ENCODE measurements around the gene GAGE12J.
"Not testable (repeated sequence)": the region's sequence is repeated elsewhere in the genome, so short reads cannot be mapped to it uniquely, and the experiment has no call there.

Gene GAGE12J, protein sequence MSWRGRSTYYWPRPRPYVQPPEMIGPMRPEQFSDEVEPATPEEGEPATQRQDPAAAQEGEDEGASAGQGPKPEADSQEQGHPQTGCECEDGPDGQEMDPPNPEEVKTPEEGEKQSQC

DNA sequence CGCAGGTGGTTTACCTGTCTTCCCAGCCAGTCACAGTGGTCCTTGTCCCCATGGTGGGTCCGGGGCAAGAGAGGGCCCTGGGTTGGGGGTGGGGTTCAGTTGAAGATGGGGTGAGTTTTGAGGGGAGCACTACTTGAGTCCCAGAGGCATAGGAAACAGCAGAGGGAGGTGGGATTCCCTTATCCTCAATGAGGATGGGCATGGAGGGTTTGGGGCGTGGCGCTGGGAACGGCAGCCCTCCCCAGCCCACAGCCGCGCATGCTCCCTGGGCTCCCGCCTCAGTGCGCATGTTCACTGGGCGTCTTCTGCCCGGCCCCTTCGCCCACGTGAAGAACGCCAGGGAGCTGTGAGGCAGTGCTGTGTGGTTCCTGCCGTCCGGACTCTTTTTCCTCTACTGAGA lies at the start of gene GAGE12J:
Gene GAGE12J (plus strand): TSS at position 301 of the 400 bp plus-strand sequence. CDS start 1,157 bp downstream, outside the sequence.
- DNase-seq (ENCODE audit: low read depth in 2 of 2) = not testable (repeated sequence)

DNA sequence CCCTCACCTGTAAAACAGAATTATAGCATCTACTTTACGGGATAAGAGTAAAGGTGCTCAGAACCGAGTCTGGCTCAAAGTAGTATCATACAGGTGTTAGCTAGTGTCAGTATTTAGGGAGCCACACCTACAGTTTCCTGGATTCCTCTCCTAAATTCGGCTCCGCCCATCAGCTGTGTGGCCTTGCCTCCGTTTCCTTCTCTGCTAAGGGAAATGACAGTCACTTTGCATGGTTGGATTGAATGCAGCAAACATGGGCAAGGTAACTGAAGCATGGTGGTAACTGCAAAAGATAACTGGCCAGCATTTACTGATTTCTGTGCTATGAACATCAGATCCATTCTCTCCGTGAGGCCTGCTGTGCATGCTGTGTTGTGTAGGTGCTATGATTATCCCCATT lies 49.4 kb upstream of the GAGE12J start:
- no peak for DNase-seq (ENCODE audit: low read depth in 2 of 2)

DNA sequence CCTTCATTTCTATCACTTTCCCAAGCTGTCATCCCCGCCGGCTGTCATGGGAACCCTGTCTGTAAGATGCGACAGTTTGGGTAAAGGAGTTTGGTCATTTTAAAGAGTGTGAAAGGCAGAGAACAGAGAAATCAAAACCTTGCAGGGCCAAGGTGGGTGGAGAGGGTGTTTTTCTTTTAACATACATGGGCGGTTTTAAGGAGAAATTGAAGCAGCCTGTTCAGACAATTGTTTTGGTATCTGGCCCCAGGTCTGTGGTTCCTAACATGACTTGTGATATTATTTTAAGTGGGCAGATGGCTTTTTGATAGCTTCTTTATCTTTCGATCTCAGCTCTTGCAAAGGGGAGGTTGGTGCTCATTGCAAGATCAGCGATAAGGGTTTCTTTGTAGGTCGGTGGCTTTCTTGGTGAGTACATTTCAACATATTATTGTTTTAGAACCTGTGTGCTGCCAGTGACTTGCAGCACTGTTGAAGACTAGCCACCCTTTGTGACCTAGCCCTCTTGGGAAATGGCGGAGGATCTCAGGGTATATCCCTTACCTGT lies 48.6 kb upstream of the GAGE12J start:
- DNase-seq (ENCODE audit: low read depth in 2 of 2) = no peak

DNA sequence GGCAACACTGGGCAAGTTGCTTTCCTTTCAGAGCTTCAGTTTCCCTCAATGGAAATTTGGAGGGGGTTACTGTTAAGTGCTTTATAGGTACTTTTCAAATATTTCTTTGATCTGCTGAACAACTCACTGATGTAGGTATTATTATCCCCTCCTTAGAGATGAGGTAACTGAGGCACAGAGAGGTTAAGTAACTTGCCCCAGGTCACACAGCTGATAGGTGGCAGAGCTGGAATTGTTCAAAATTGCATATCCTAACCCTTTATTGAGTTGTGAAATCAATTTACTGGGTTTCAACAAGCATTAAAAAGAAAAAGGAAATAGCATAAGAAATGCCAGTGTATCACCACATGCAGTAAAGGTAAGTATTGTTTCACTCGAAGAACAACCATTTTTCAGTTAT lies 45.6 kb upstream of the GAGE12J start:
- no peak for DNase-seq (ENCODE audit: low read depth in 2 of 2)

DNA sequence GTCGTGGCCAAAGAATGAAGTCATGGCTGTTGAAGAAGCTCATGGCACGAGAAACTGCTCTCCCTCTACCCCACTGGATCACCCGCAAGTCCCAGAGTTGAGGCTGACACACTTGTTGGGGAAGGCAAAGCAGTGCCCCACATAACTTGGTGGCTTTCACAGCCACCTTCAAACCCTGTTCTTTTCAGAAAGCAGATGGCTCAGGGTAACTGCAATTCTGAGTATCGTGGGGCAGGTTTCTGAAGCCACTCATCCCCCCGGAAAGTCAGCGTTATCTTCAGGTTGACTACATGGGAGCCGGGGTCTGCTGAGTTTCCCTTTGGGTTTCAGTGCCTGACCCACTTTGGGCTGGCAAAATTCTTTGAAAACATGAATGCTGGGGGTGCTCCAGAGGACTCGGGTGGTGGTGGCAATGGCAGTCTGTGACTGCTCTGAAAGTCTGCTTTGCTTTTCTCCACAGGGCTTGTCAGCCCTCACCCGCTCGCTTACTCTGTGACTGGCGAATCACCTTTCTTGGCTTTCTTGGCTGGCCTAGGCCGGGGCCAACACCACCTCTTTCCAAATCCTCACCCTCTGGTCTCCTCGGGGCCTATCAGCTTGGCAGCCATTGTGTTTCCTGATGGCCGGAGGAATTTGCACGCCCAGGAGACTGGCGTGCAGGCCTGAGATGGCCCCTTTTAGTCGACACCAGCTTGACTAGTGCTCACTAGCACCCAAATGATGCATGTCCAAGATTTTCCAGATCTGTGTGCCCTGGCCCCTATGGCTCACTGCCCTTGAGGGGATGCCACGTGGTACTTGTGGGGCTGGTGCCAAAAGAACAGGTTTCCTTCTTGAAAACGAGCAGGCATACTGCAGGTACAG lies 44.9 kb upstream of the GAGE12J start:
- DNase-seq (ENCODE audit: low read depth in 2 of 2) = no peak

DNA sequence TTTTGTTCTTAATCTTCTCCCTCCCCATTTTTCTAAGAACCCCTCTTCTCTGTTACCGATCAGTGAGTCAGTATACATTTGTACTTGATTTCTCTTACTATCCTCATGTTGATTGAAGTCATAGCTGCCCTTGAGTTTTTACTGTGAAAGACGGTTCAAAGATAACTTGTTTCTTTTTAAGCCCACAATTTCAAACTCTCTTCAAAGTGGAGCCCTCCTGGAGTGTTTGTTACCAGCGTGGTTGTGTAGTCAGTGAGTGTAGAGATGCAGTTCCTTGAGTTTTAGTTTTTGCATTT lies 44.4 kb upstream of the GAGE12J start:
- no peak for DNase-seq (ENCODE audit: low read depth in 2 of 2)

DNA sequence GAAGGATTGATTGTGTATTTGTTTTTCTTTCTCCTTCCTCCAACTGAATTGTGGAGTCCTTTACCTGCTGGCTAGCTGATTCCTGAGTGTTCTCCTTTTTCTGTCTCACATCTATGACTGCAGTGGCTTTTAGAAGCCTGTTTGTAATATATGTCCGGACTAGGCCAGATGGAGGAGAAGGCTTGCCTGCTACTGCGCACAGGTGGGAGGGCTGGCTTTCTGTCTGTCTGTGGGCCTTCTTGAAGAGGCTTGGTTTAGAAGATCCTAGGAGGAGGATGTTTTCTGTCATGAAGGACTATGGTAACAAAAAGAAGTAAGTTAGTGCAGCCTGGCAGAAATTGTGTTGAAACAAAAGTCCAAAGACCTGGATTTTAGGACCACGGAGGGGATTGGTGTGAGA lies 43.8 kb upstream of the GAGE12J start:
- DNase-seq (ENCODE audit: low read depth in 2 of 2) = no peak

DNA sequence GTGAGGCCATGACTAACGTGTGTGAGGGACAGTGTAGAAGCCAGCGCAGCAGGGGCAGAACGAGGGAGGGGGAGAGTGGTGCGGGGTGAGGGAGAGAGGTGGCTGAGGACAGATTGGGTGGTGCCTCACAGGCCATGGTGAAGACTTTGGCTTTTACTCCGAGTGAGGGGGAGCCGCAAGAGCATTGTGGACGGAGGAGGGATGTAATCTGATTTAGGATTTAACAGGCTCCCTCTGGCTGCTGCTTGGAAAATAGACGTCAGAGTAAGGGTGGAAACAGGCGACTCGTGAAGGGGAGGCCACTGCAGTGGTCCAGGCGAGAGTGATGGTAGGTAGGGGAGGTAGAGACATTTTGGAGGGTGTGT lies 39.2 kb upstream of the GAGE12J start:
- DNase-seq (ENCODE audit: low read depth in 2 of 2) = no peak

DNA sequence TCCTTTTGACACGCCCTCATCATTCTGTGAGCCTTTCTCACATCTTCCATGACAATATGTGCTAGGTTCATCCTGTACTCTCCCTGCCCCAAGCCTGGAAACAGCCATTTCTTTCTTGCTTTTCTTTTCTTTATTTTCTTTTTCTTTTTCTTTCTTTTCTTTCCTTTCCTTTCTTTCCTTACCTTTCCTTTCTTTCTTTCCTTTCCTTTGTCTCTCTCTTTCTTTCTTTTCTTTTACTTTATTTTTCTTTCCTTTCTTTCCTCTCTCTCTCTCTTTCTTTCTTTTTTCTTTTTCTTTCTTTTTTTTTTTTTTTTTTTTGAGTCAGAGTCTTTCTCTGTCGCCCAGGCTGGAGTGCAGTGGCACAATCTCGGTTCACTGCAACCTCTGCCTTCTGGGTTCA lies 37.6 kb upstream of the GAGE12J start:
- no peak for DNase-seq (ENCODE audit: low read depth in 2 of 2)

DNA sequence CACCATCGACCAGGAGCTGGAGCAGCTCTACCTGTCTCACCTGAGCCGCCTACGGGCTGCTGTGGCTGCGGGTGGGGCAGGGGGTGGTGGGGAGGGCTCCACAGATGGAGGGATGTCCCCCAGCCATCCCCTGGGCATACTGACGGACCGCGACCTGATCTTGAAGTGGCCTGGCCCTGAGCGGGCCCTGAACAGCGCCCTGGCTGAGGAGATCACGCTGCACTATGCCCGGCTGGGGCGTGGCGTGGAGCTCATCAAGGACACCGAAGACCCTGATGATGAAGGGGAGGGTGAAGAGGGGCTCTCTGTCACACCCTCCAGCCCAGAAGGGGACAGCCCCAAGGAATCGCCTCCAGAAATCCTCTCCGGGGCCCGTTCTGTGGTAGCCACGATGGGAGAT lies 35.7 kb upstream of the GAGE12J start:
- no peak for DNase-seq (ENCODE audit: low read depth in 2 of 2)

DNA sequence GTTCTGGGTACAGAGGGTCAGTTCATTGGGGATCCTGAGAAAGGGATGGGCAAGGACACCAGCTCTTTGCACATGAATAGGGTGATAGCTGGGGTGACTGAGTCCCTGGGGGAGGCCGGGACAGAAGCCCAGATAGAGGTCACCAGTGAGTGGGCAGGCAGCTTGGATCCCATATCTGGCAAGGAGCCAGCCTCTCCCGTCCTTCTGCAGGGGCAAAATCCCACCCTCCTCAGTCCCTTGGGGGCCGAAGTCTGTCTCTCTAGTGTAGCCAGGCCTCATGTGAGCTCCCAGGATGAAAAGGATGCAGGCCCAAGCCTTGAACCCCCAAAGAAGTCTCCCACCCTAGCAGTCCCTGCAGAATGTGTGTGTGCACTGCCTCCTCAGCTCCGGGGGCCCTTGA lies 35.3 kb upstream of the GAGE12J start:
- no peak for DNase-seq (ENCODE audit: low read depth in 2 of 2)

DNA sequence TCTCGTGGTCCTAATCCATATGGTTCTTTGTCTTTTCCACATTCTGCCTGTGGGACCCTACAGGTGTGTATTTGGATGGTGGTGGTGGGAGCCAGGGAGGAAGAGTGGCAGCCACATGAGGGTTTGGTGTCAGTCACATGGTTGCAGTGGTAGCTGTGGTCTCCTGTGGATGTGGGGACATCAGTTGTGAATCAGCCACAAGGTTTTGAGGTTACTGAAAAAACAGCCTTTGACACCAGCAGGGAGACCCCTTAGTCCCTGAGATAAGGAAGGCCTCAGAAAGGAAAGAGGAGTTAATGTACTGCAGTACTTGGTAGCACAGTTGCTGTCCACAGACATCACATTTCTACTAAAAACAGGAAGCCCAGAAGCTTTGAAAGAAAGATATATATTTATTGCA lies 34.2 kb upstream of the GAGE12J start:
- no peak for DNase-seq (ENCODE audit: low read depth in 2 of 2)

DNA sequence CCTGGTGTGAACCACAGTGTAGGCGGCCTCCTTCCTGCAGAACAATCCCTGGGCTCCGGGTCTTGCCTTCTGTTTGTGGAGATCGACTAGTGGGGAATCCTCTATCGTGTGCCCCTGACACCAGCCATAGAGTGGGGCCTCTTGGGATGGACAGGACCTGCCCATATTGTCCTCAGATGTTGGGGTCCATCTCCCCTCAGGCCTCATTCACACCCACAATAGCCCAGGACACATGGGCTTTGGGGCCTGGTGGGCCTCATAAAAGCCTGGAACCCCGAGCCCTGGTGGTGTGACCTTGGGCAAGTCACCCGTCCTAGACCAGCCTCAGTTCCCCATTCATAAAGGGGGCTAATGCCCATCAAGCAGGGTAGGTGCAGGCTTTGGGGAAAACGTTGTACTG lies 31.6 kb upstream of the GAGE12J start:
- no peak for DNase-seq (ENCODE audit: low read depth in 2 of 2)

DNA sequence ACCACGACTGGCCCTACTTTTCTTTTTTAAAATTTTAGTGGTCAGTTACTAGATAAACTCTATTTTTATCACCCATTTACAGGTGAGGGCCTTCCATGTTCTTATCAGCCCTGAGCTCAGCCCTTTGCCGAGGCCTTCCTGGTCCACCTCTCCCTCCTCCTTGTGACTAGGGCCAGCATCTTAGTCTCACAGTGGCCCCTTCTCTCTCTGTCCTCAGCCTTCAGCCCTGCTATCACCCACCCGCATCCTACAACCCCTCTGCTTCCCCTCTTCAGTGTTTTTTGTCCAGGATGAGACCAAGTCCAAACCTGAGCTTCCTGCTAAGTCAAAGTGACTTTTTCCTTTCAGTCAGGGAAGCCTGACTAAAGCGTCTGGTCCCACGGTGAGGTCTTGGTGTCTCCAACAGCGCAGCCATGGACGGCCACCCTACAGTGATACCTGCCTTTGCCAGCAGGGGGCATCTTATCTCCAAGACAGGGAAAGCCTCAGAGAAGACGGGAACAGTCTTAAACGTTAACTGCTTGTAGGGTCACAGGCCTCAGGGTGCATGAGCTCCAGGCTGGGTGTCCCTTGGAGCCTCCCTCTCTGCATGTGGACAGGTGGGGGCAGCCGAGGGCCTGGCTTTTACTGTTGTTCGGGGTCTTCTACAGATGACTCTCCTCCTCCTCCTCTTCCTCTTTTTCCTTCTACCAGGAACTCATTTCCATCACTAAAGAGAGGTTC lies 30.1 kb upstream of the GAGE12J start:
- peak; percentile 60 to 61 for DNase-seq (ENCODE audit: low read depth in 2 of 2)

DNA sequence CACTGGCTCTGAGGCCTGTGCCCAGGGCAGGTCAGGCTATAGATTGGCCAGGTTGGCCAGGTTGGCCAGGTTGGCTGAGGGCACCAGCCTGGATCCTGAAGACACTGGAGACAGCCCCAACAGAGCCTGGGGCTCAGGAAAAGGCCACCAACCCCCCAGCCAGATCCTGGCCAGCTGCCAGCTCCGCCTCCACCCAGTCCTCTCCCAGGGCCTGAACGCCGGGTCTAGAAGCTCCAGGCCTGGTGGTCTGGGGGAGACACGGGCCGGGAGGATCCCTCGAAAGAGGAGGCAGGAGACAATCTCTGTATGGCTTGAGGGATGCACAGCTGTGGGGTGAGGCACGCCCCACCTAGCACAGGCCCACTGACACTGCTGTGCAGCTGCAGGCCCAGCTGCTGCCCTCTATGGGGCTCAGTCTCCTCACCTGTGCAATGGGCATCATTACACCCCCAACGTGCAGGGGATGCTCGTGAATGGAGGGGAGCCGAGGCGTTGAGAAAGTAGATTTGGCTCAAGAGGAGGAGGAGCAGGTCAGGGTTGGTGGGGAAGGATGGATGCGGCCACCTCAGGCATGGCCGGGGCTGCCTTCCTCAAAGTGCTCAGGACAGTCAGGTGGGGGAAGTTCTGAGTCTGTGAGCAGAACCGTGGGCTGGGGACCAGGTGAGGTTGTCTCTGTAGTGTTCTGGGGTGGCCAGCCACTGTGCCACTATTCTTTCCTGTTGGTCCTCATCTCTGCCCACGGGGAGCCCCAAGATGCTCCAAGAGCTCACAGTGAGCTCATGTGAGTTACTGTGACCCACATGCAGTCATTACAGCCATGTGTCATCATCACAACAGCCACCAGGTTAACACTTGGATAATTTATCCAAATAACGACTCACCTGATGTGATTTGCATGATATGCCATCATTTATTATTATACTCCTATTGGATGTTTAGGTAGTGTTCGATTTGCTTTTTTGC lies 29.2 kb upstream of the GAGE12J start:
- DNase-seq (ENCODE audit: low read depth in 2 of 2) = no peak

DNA sequence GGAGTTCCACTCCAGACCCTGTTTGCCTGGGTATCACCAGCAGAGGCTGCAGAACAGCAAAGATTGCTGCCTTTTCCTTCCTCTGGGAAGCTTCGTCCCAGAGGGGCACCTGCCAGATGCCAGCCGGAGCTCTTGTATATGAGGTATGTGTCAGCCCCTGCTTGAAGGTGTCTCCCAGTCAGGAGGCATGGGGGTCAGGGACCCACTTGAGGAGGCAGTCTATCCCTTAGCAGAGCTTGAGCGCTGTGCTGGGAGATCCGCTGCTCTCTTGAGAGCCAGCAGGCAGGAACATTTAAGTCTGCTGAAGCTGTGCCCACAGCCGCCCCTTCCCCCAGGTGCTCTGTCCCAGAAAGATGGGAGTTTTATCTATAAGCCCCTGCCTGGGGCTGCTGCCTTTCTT lies 22.5 kb upstream of the GAGE12J start:
- DNase-seq (ENCODE audit: low read depth in 2 of 2) = not testable (repeated sequence)

DNA sequence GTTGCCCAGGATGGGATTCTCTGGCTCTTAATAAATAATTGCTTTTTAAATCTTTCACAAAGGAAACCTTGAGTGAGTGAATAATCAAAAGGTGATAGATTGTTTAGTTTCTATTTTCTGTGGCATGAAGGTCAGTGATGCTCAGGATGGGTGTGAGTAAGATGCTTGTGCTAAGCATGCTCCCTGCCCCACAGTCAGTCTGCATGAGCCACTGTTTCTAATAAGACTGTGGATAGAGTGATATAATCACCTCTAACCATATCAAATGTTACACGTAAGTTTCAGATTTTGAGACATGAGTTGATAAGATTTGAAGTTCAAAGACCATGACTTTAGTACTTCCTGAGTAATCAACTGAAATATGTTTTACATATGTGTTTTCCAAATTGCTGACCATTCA lies 21.1 kb upstream of the GAGE12J start:
- DNase-seq (ENCODE audit: low read depth in 2 of 2) = no peak

DNA sequence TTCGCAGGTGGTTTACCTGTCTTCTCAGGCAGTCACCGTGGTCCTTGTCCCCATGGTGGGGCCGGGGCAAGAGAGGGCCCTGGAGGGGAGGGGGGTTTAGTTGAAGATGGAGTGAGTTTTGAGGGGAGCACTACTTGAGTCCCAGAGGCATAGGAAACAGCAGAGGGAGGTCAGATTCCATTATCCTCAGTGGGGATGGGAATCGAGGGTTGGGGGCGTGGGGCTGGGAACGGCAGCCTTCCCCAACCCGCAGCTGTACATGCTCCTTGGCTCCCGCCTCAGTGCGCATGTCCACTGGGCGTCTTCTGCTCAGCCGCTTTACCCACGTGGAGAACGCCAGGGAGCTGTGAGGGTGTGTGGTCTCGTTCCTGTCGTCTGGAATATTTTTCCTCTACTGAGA lies 18.5 kb upstream of the GAGE12J start, which contains the start of gene GAGE10:
Gene GAGE10 (plus strand): TSS at position 301 of the 400 bp plus-strand sequence. CDS start 1,214 bp downstream, outside the sequence.
- DNase-seq (ENCODE audit: low read depth in 2 of 2) = no peak

DNA sequence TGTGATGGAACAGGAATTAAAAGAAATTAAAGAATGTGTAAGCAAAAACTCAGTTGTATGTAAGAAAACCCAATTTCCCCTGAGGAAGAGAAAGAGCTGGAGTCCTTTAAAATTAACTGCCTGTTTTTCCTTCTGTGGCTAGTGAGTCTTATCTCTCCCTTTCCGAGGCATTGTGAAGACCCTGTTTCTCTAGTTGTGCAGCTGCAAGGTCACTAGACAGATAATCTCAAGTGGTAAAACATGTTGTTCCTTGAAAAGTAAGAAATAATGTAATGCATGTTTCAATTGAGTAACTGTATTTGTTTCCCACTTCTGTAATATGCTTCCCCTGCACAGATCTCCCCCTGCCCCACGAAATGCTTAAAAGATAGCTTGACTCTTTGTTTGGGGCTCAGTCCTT lies 14.1 kb upstream of the GAGE12J start:
- DNase-seq (ENCODE audit: low read depth in 2 of 2) = not testable (repeated sequence)

DNA sequence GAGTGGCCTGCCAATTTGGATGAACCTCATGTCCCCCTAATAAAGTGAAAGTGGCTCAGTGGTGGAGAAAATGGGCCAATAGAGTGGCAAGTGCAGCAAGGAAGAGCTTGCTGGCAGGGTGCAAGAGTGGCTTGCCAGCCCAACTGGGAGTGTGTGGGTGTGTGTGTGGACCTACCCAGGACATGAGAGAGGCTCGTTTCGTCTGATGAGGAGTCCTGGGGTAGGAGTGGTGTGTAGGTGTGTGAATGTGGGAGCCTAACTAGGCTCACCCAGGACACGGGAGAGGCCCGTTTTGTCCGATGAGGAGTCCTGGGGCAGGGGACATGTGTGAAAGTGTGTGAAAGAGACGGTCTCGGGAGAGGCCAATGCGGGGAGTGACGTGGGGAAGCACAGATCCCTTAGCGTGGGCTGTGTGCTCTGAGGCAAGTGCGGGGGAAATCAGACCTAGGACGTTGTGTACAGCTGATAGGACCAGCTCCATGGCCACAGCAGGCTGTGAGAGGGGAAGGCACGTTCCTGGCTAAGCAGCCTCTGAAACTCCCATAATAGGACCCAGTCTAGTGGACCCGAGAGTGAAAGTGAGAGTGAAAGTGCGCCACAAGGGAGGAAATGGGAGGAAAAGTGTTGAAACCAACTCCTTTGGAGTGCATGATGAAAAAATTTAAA lies 13.1 kb upstream of the GAGE12J start:
- DNase-seq (ENCODE audit: low read depth in 2 of 2) = no peak

DNA sequence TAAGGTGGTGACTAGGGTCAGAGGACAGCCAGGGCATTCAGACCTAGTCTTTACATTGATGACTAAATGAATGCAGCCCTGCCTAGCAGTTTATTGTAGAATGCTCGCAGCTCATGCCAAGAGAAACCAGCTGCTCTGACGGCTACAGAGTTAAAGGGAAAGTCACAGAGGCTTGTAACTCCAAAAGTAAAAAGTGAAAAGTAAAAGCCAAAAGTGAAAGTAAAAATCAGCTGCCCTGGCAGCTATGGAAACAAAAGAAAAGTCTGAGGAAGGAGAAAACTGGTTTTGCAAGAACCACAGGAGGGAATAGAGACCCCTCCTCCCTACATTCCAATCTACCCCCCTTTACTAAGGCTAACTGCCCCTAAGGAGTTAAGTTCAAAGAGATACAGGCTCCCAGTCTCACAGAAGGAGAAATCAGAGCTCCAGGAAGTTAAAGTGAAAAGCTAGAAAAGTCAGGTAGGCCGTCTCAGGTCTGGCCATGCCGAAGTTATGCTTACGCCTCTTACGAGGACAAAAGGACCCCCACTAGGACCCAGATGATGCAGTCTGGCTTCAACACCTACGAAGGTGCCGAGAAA lies 12.3 kb upstream of the GAGE12J start:
- DNase-seq (ENCODE audit: low read depth in 2 of 2) = no peak

All from stimulated activated CD4-positive, alpha-beta T cell treated with anti-CD3 and anti-CD28 coated beads, Interleukin-1b, Interleukin-23, amount 100 ng/mL, for 4 hours (primary cell).